GM12892 (cell line): ENCODE data around the gene STAB1.
"Not testable (repeated sequence)": the region's sequence is repeated elsewhere in the genome, so short reads cannot be mapped to it uniquely, and the experiment has no call there.

ENCODE experiments used
- DNase-seq: peaks from one replicate; pipeline ENCODE4 v3.0.0; 2011; ENCODE audit not compliant: insufficient read length
- FAIRE-seq: peaks from 2 replicates; lab custom pipeline; 2011; peaks lifted over from hg19 to GRCh38; lab: Jason Lieb, UNC
- POLR2A ChIP-seq: IDR thresholded peaks from 2 replicates; pipeline ENCODE4 v1.6.1; 2011; ENCODE audit warnings: low read depth, low read length, control low read depth
- POLR2AphosphoS5 ChIP-seq: IDR thresholded peaks from 2 replicates; pipeline ENCODE4 v1.6.1; 2011; ENCODE audit warnings: low read depth, low read length, control low read depth
- TAF1 ChIP-seq: IDR thresholded peaks from 2 replicates; pipeline ENCODE4 v1.6.1; 2011; ENCODE audit warnings: low read depth, mild to moderate bottlenecking, control low read depth, low read length, borderline replicate concordance

The STAB1 gene

GRCh38 chr3:52524752-52525679, 29.9 kb downstream of the STAB1 start:
- no peak for FAIRE-seq
- TF ChIP-seq POLR2AphosphoS5 (no peak), TAF1 (no peak), POLR2A (no peak)
- DNase-seq: no peak

GRCh38 chr3:52525680-52526561, 30.8 kb downstream of the STAB1 start:
- FAIRE-seq: no peak
- TF ChIP-seq POLR2AphosphoS5 (no peak), POLR2A (no peak), TAF1 (no peak)
- DNase-seq: peak; percentile 13

GRCh38 chr3:52526671-52527038, 31.5 kb downstream of the STAB1 start:
- not testable (repeated sequence) for DNase-seq, FAIRE-seq

GRCh38 chr3:52527039-52527731, 32.0 kb downstream of the STAB1 start:
- TF ChIP-seq POLR2A: no peak
- TF ChIP-seq TAF1: no peak
- no peak for TF ChIP-seq POLR2AphosphoS5
- DNase-seq: no peak
- FAIRE-seq: no peak

GRCh38 chr3:52527732-52528585, 32.8 kb downstream of the STAB1 start:
- FAIRE-seq (no peak), DNase-seq (no peak)
- no peak for TF ChIP-seq POLR2AphosphoS5
- TF ChIP-seq POLR2A: no peak
- no peak for TF ChIP-seq TAF1

- FAIRE-seq: no peak
- no peak for DNase-seq
- TF ChIP-seq TAF1 (no peak), POLR2AphosphoS5 (no peak), POLR2A (no peak)
These were observed 33.6 kb downstream of the STAB1 start for GRCh38 chr3:52528586-52529375.

- FAIRE-seq: no peak
- DNase-seq: no peak
- TF ChIP-seq POLR2AphosphoS5 (no peak), POLR2A (no peak), TAF1 (no peak)
These were observed 34.5 kb downstream of the STAB1 start for GRCh38 chr3:52529376-52530333.

GRCh38 chr3:52530918-52531826, 36.0 kb downstream of the STAB1 start:
- DNase-seq (no peak), FAIRE-seq (no peak)
- TF ChIP-seq POLR2A (no peak), TAF1 (no peak), POLR2AphosphoS5 (no peak)
